NK-92 treated with Interleukin-12 subunit alpha and Interleukin-12 subunit beta, amount 100 ng/mL, for 24 hours (cell line): ENCODE results near the gene RASGRF1.

ENCODE experiments used
- DNase-seq: peaks from one replicate; lab custom pipeline; 2025; lab: John Stamatoyannopoulos, UW

RASGRF1 gene

DNA sequence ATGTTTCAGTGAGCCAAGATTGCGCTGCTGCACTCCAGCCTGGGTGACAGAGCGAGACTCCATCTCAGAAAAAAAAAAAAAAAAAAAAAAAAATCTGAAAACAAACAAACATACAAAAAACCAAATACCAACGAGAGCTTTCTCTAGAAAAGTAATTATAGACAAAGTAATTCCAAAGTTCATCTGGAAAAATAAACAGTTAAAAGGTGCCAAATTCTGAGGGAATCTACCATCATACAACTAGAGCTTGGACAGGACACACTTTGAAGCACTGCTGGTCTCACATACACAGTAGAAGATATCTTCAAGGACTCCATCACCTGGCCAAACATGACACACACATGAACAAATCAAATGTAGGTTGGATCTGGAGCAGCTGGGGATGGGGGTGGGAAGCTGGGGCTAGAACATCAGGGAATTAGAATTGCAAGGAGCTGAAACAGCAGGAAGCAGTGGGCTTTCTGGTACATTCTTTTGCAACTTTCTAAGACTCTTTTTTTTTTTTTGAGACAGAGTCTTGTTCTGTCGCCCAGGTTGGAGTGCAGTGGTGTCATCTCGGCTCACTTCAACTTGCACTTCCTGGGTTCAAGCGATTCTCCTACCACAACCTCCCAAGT lies 104.6 kb downstream of the RASGRF1 start:
- no peak for DNase-seq

DNA sequence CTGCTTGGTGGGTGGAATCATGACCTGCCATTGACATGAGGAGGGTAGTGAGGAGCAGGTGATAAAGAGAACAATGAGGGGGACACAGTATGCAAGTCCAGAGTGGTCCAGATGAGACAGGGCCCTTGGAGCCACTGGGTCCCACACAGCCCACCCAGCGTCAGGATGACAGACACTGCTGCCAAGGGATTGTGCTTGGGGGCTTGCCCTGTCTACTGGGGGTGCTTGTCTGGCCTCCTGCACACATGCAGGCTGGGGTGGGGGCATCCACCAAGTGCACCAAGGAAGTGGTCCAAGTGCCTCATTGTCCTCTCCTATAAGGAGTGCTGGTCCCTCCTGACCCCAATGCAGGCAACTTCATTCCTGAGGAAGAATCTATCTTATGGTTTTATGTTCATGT lies 106.5 kb downstream of the RASGRF1 start:
- DNase-seq, result no peak

DNA sequence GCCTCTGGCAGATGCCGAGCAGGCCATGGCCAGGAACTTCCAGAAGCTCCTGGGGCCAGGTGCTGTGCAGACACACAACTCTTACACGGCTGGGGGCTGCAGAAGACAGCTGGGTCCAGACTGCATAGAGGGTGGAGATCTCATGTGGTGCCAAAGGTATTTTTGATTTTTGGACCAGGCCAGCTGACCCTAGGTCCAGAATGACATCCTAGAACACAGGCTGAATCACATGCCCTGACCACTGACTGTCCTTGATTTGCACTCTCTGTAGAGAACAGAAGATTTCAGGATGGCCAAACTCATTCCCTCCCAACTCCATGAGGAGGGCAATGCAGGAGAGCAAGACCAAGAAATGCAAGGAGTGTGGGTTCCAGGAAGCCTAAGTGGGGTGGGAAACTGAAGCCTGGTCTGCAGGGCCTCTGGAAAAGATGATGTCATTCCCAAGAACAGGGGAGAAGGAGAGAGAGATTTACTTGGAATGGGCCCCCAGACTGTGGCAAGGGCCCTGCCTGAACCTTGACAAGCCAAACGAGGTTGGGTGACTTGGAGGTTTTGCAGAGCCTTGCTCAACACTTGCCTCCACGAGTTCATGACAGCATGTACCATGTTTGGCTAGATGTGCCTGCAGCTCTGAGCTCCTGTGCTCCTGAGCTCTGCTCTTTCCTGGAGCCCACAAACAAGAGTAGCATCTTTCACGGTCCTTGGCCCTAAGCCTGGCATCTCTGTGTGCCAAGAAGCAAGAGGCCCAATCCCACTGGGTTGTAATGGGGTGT lies 107.2 kb downstream of the RASGRF1 start:
- no peak for DNase-seq

- no peak for DNase-seq
Observed at GRCh38 chr15:78982736-78983135, 107.8 kb downstream of the RASGRF1 start.

GRCh38 chr15:78981532-78982313 lies 108.9 kb downstream of the RASGRF1 start:
- no peak for DNase-seq

DNA sequence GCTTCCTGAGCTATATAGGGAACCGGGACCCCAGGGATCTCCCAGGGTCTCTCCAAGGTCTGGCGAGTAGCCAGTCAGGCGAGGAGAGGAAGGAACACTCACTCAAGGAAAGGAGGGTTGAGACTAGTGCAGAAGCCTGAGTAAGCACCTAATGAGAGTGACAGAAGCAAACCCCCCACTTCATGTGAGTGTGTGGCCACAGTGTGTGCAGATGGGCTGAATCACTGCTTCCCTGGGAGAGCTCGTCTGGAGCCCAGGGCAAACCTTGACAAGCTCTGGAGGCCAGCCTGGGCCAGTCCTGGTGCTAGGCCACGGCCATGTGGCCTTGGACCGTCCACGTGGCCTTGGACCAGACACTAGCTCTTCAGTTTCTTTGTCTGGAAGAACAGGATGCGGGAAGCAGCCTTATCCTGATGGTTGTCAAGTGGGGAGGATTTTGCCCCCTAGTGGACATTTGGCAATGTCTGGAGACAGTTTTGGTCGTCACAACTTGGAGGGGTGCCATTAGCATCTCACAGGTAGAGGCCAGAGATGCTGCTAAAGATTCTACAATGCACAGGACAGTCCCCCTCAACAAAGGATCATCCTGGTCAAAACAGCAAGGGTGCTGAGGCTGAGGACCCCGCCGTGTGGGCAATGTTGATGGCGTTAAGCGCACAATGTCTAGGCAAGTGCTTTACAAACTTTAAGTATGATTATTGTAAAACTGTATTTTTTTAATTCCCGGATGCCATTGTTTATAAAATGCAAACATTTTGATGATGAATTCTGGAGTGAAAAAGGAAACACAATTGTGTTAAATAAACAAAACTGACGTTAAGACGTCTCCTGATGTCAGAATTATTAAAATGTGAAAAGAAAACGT lies 110.9 kb downstream of the RASGRF1 start:
- no peak for DNase-seq

- DNase-seq, result no peak
Observed at GRCh38 chr15:78978601-78979179, 111.9 kb downstream of the RASGRF1 start.

GRCh38 chr15:78977591-78978347 lies 112.8 kb downstream of the RASGRF1 start:
- DNase-seq, result no peak

DNA sequence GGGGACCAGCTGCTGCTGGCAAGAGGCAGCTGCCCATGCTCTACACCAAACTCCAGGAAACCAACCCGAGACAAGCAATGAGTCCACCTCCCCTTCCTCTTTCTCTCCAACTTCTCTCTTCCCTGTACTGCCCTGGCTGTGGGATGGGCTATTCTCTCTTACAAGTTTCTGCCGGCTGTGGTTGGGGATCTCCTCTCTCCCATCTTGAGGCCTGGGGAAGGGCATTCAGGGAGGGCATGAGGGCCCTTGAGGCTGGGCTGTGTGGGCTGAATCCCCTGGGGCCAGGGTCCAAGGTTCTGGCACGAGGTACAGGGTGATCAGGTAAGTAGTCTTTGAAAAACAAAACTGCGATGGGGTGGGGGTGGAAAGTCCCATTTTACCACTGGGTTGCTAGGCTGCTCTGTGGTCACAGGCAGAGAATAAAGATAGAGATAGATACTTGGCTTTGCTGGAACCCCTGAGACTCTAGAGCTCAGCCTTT lies 113.4 kb downstream of the RASGRF1 start:
- no peak for DNase-seq

DNA sequence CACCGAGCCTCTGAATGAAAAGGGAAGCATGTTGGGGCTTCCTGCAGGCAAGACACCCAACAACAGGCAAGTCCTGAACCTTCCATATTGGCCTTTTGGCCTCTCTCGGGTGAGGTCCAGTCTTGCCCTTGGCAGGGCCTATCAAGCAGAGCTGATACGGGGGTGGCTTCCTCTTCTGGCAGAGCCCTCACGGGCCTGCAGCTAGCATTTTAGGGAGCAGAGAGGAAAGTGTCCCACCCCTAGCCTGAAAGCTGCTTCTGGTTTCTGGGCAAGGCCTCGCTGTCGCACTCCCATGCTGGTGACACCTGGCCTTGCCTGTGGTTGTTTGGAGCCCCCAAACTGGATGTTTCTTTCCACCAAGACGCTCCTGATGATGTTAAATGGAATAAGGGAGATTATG lies 113.9 kb downstream of the RASGRF1 start:
- no peak for DNase-seq

GRCh38 chr15:78974272-78974918 lies 116.2 kb downstream of the RASGRF1 start:
- DNase-seq, result no peak

DNA sequence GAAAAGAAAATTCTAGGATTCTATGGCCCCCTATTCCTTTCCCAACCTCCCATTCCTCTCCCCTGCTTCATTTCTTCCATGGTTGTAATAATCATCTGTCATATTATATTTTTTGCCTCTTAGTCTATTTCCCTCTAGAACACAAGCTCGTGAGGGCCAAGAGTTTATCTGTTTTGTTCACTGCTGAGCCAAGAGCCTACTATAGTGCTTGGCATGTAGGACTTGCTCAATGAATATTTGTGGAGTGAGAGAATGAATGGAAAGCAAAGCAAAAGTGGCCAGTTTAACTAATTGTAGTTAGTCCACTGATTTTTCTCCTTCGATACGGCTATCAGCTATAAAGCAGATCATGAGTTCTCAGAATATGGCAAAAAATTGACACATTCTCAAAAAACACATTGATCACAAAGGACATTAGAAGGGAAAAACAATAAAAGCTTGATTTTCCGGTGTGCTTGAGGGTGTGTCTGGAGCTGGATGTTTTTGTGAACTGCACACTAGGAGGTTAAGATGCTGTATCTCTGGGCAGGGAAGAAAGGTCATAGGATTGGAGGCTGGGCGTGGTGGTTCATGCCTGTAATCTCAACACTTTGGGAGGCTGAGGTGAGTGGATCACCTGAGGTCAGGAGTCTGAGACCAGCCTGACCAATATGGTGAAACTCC lies 120.8 kb downstream of the RASGRF1 start:
- DNase-seq, result no peak

DNA sequence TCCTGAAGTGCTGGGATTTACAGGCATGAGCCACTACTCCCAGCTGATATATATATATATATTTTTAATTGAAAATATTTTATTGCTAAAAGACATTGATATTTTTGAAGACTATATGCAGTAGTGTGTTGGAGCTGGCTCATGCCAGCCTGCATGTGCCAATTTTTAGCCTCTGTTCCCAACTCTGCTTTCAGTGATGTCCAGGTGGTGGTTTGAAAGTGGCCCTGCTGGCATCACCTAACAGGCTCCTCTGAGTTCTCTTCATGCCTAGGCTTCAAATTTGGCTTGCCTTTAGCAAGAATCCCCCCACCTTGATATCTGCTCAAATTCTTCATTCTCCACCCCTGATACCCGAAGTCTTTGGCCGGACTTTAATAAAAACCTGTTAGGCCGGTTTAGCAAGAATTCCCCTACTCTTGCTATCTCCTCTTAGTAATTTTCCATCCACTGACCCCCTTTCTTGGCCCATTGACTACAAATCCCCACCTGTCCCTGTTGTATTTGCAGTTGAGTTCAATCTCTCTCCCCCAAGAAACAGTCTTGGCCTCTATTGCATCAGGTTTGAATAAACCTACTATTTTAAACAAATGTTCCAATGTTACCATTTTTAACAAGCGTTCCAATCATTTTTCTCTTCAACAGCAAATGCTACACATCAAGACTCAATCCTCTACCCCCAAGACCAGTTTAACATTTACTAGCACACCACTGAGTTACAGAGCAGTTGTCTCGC lies 121.9 kb downstream of the RASGRF1 start:
- DNase-seq, result no peak

DNA sequence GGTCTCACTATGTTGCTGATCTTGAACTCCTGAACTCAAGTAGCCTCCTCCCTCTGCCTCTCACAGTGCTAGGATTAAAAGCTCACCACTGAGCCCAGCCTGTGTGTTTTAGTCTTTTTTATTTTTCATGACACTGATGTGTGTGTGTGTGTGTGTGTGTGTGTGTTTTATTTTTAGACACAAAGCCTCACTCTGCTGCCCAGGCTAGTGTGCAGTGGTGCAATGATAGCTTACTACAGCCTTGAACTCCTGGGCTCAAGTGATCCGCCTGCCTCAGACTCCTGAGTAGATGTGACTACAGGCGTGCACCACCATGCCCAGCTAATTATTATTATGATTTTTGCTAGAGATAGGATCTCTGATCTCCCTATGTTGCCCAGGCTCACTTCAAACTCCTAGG lies 122.5 kb downstream of the RASGRF1 start:
- DNase-seq, result no peak

DNA sequence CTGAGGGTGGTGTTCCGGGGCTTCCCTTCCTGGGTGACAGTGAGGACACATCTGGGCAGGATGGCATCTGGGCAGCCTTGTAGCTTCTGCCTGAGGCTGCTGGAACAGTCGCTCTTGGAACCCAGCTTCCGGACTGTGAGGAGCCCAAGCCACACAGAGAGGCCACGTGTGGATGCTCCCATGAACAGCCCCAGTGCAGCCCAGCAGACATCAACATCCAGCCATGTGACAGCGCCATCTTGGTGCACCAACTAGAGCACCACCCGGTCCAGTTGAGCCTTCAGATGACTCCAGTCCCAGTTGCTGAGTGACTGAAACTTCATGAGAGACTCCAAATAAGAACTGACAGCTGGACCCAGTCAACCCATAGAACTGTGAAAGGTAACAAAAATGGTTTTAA lies 130.3 kb downstream of the RASGRF1 start:
- DNase-seq, result no peak

- DNase-seq, result no peak
Observed at GRCh38 chr15:78959360-78959759, 131.2 kb downstream of the RASGRF1 start.

- DNase-seq, result no peak
Observed at GRCh38 chr15:78957416-78958093, 133.0 kb downstream of the RASGRF1 start.

GRCh38 chr15:78956937-78957336 lies 133.6 kb downstream of the RASGRF1 start:
- no peak for DNase-seq
